H1 (cell line): Measurements from ENCODE around the gene RBM14.
"Not testable (repeated sequence)": the region's sequence is repeated elsewhere in the genome, so short reads cannot be mapped to it uniquely, and the experiment has no call there.

Source experiments
- ATF2 ChIP-seq: IDR thresholded peaks from 2 replicates; pipeline ENCODE4 v1.6.1; 2012; ENCODE audit warnings: low read length, inconsistent platforms
- BRCA1 ChIP-seq: IDR thresholded peaks from 2 replicates; pipeline ENCODE4 v1.6.1; 2012; ENCODE audit warnings: low read depth, low read length, improper control_type of control experiment
- CEBPB ChIP-seq: IDR thresholded peaks from 2 replicates; pipeline ENCODE4 v1.6.1; 2012; ENCODE audit warnings: low read depth, low read length
- CREB1 ChIP-seq: IDR thresholded peaks from 2 replicates; pipeline ENCODE4 v1.6.1; 2012; ENCODE audit warnings: inconsistent platforms
- EZH2 ChIP-seq: fragments of 200-600 bp; sonication (generic); IDR thresholded peaks from 2 replicates; pipeline ENCODE4 v1.7.1; 2012; ENCODE audit warnings: low read depth, mild to moderate bottlenecking, moderate library complexity, low read length, inconsistent platforms; ENCODE audit not compliant: severe bottlenecking
- HDAC2 ChIP-seq, 2 experiments: fragments of 300-600 bp in 1 of 2; sonication (generic) in 1 of 2; IDR thresholded peaks; 2 replicates each; pipeline ENCODE4 v1.6.1; 2011 to 2012; ENCODE audit warnings: low read depth in 2 of 2, low read length in 2 of 2, mild to moderate bottlenecking in 2 of 2, moderate library complexity in 2 of 2, borderline replicate concordance in 1 of 2, inconsistent platforms in 1 of 2
- POLR2A ChIP-seq, 2 experiments: IDR thresholded peaks; 1 replicate in 1 of 2; 2 replicates in 1 of 2; pipeline ENCODE4 v1.6.1; 2011; ENCODE audit warnings: low read depth in 2 of 2, low read length in 2 of 2, mild to moderate bottlenecking in 2 of 2; ENCODE audit errors: control extremely low read depth in 1 of 2
- POLR2AphosphoS5 ChIP-seq: IDR thresholded peaks from 2 replicates; pipeline ENCODE4 v1.6.1; 2011; ENCODE audit warnings: low read depth, low read length
- RAD21 ChIP-seq, 2 experiments: IDR thresholded peaks in 1 of 2; conservative IDR thresholded peaks in 1 of 2; 2 replicates each; pipeline ENCODE4 v1.6.1; 2011; ENCODE audit warnings: low read depth in 2 of 2, low read length in 2 of 2, improper control_type of control experiment in 1 of 2, inconsistent platforms in 1 of 2, mild to moderate bottlenecking in 1 of 2, moderate library complexity in 1 of 2
- RBBP5 ChIP-seq: IDR thresholded peaks from 2 replicates; pipeline ENCODE4 v1.7.1; 2012; ENCODE audit warnings: low read depth, mild to moderate bottlenecking, inconsistent platforms, low read length, moderate library complexity, borderline replicate concordance
- RFX5 ChIP-seq: IDR thresholded peaks from 2 replicates; pipeline ENCODE4 v1.6.1; 2011; ENCODE audit warnings: low read depth, low read length, improper control_type of control experiment, borderline replicate concordance
- USF2 ChIP-seq: IDR thresholded peaks from 2 replicates; pipeline ENCODE4 v1.6.1; 2011; ENCODE audit warnings: low read length, improper control_type of control experiment
- YY1 ChIP-seq: IDR thresholded peaks from 2 replicates; pipeline ENCODE4 v1.6.1; 2011; ENCODE audit warnings: low read depth, mild to moderate bottlenecking, low read length
- TF ChIP-seq, protein P1 (sequence below), 3 experiments: IDR thresholded peaks; 1 replicate in 2 of 3; 2 replicates in 1 of 3; pipeline versions ENCODE4 v1.5.1 to v1.6.1; 2011; ENCODE audit warnings: low read length in 3 of 3, mild to moderate bottlenecking in 3 of 3, inconsistent platforms in 2 of 3, low read depth in 1 of 3, moderate library complexity in 1 of 3; ENCODE audit not compliant: insufficient read depth in 1 of 3; ENCODE audit errors: control extremely low read depth in 1 of 3

DNA sequence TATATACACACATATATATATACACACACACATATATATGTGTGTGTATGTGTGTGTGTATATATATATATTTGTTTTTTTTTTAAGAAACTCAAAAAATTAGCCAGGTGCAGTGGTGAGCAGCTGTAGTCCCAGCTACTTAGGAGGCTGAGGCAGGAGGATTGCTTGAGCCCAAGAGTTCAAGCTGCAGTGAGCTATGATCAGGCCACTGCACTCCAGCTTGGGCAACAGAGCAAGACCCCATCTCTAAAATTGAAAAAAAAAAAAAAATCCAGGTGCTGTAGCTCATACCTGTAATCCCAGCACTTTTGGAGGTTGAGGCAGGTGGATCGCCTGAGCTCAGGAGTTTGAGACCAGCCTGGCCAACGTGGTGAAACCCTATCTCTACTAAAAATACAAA, 27.1 kb upstream of the RBM14 start:
- not testable (repeated sequence) for TF ChIP-seq ATF2; RFX5; USF2; RBBP5; POLR2A (IDR thresholded peaks at IDR 0.05; ENCODE audit: control extremely low read depth in 1 of 2, low read depth in 2 of 2, low read length in 2 of 2); HDAC2 (IDR thresholded peaks at IDR 0.05; ENCODE audit: borderline replicate concordance in 1 of 2, low read depth in 2 of 2, low read length in 2 of 2); CEBPB; YY1; CREB1; RAD21 (IDR thresholded peaks at IDR 0.05 in 1 of 2, conservative IDR thresholded peaks at IDR 0.05 in 1 of 2; ENCODE audit: low read depth in 2 of 2, low read length in 2 of 2); BRCA1; POLR2AphosphoS5; EZH2
- TF ChIP-seq, protein P1, sequence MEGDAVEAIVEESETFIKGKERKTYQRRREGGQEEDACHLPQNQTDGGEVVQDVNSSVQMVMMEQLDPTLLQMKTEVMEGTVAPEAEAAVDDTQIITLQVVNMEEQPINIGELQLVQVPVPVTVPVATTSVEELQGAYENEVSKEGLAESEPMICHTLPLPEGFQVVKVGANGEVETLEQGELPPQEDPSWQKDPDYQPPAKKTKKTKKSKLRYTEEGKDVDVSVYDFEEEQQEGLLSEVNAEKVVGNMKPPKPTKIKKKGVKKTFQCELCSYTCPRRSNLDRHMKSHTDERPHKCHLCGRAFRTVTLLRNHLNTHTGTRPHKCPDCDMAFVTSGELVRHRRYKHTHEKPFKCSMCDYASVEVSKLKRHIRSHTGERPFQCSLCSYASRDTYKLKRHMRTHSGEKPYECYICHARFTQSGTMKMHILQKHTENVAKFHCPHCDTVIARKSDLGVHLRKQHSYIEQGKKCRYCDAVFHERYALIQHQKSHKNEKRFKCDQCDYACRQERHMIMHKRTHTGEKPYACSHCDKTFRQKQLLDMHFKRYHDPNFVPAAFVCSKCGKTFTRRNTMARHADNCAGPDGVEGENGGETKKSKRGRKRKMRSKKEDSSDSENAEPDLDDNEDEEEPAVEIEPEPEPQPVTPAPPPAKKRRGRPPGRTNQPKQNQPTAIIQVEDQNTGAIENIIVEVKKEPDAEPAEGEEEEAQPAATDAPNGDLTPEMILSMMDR (IDR thresholded peaks at IDR 0.05; ENCODE audit: control extremely low read depth in 1 of 3, insufficient read depth in 1 of 3, low read depth in 1 of 3, low read length in 3 of 3) = not testable (repeated sequence)
